SK-N-SH treated with all-trans-retinoic acid at 6 μM for 48 hours (cell line): ENCODE measurements around the gene PLEKHA1.
A peak's percentile ranks its signal among the peaks of the same experiment; 100 is the strongest.

Experiments
- ATAC-seq: fragments of 200-7000 bp; cut with Tn5 transposase; 3 replicates; pipeline ENCODE4 v1.9.1; 2020; ENCODE audit warnings: mild to moderate bottlenecking, moderate library complexity
- ARNTL ChIP-seq: fragments of 450-650 bp; formaldehyde crosslinking; IDR thresholded peaks from 2 replicates; pipeline ENCODE4 v1.5.0; 2020; ENCODE audit warnings: low read depth, mild to moderate bottlenecking, moderate library complexity, borderline replicate concordance
- BACH2 ChIP-seq: fragments of 250-450 bp; sonication (Bioruptor Pico); IDR thresholded peaks from 2 replicates; pipeline ENCODE4 v1.9.0; 2021; ENCODE audit warnings: mild to moderate bottlenecking, borderline replicate concordance
- CSDC2 ChIP-seq: fragments of 250-450 bp; sonication (Bioruptor Pico); IDR thresholded peaks from 2 replicates; pipeline ENCODE4 v1.5.0; 2020; ENCODE audit warnings: mild to moderate bottlenecking, moderate library complexity
- ESRRG ChIP-seq: fragments of 250-450 bp; sonication (Bioruptor Pico); IDR thresholded peaks from 2 replicates; pipeline ENCODE4 v1.6.1; 2021; ENCODE audit warnings: mild to moderate bottlenecking
- GLIS3 ChIP-seq: fragments of 250-450 bp; sonication (Bioruptor Pico); IDR thresholded peaks from 2 replicates; pipeline ENCODE4 v1.5.0; 2020; ENCODE audit warnings: mild to moderate bottlenecking, moderate library complexity
- ISL1 ChIP-seq: fragments of 250-450 bp; sonication (Bioruptor Pico); IDR thresholded peaks from 2 replicates; pipeline ENCODE4 v2.1.2; 2022; ENCODE audit warnings: mild to moderate bottlenecking, moderate library complexity
- OSR1 ChIP-seq: fragments of 250-450 bp; sonication (Bioruptor Pico); IDR thresholded peaks from 2 replicates; pipeline ENCODE4 v1.8.0; 2022; ENCODE audit warnings: moderate library complexity, mild to moderate bottlenecking, inconsistent platforms
- PATZ1 ChIP-seq: fragments of 250-450 bp; sonication (Bioruptor Pico); IDR thresholded peaks from 2 replicates; pipeline ENCODE4 v1.8.0; 2020; ENCODE audit warnings: mild to moderate bottlenecking, moderate library complexity, borderline replicate concordance
- PPARA ChIP-seq: fragments of 250-450 bp; sonication (Bioruptor Pico); IDR thresholded peaks from 2 replicates; pipeline ENCODE4 v1.5.0; 2020; ENCODE audit warnings: mild to moderate bottlenecking, borderline replicate concordance
- RARB ChIP-seq: fragments of 250-450 bp; sonication (Bioruptor Pico); IDR thresholded peaks from 2 replicates; pipeline ENCODE4 v1.8.0; 2021; ENCODE audit warnings: mild to moderate bottlenecking, moderate library complexity
- SNAI2 ChIP-seq: fragments of 250-450 bp; sonication (Bioruptor Pico); IDR thresholded peaks from 2 replicates; pipeline ENCODE4 v1.5.0; 2020; ENCODE audit warnings: mild to moderate bottlenecking, moderate library complexity
- TCF4 ChIP-seq: fragments of 250-450 bp; sonication (Bioruptor Pico); IDR thresholded peaks from 2 replicates; pipeline ENCODE4 v1.8.0; 2021; ENCODE audit warnings: mild to moderate bottlenecking, moderate library complexity, borderline replicate concordance
- TOX ChIP-seq: fragments of 250-450 bp; sonication (Bioruptor Pico); IDR thresholded peaks from 2 replicates; pipeline ENCODE4 v1.8.0; 2021; ENCODE audit warnings: mild to moderate bottlenecking, moderate library complexity, borderline replicate concordance
- ZC3H10 ChIP-seq: fragments of 250-450 bp; sonication (Bioruptor Pico); IDR thresholded peaks from 2 replicates; pipeline ENCODE4 v1.5.1; 2021; ENCODE audit warnings: mild to moderate bottlenecking, moderate library complexity
- ZFP3 ChIP-seq: fragments of 250-450 bp; sonication (Bioruptor Pico); IDR thresholded peaks from 2 replicates; pipeline ENCODE4 v1.5.0; 2020; ENCODE audit warnings: mild to moderate bottlenecking, moderate library complexity
- ZFP30 ChIP-seq: fragments of 450-650 bp; formaldehyde crosslinking; IDR thresholded peaks from 2 replicates; pipeline ENCODE4 v1.5.0; 2022; ENCODE audit warnings: mild to moderate bottlenecking, moderate library complexity
- ZNF565 ChIP-seq: fragments of 450-650 bp; formaldehyde crosslinking; conservative IDR thresholded peaks from 2 replicates; pipeline ENCODE4 v1.5.0; 2020; ENCODE audit warnings: low read depth, mild to moderate bottlenecking, moderate library complexity
- ZNF70 ChIP-seq: fragments of 450-650 bp; formaldehyde crosslinking; IDR thresholded peaks from 2 replicates; pipeline ENCODE4 v1.5.0; 2020; ENCODE audit warnings: mild to moderate bottlenecking, moderate library complexity
- ZNF8 ChIP-seq: fragments of 450-650 bp; formaldehyde crosslinking; IDR thresholded peaks from 2 replicates; pipeline ENCODE4 v1.5.0; 2020; ENCODE audit warnings: mild to moderate bottlenecking, moderate library complexity
- TF ChIP-seq, protein P1 (sequence below): fragments of 250-450 bp; sonication (Bioruptor Pico); IDR thresholded peaks from 2 replicates; pipeline ENCODE4 v1.5.0; 2020; ENCODE audit warnings: mild to moderate bottlenecking, moderate library complexity
- TF ChIP-seq, protein P2 (sequence below): fragments of 250-450 bp; sonication (Bioruptor Pico); IDR thresholded peaks from 2 replicates; pipeline ENCODE4 v1.5.1; 2020; ENCODE audit warnings: low read depth, mild to moderate bottlenecking, moderate library complexity
- TF ChIP-seq, protein P3 (sequence below): fragments of 250-450 bp; sonication (Bioruptor Pico); IDR thresholded peaks from 2 replicates; pipeline ENCODE4 v1.5.1; 2021; ENCODE audit warnings: mild to moderate bottlenecking, moderate library complexity

Gene PLEKHA1

DNA sequence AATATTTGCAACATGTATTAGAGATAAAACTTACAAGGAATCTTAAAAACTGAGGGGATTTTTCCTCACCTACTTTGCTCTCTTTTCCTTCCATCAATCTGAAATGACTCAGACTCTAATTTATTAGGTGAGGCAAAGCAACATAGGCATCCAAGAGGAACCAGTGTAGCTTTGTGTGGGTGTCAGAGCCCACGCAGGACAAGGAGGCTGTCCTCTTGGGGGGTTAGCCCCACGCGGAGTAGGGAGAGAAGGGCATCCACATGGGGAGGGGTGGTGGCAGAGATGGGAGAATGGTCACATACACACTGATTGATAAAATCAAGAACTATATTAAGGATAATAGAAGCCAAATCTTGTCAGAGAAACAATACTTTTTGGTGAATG, 46.1 kb downstream of the PLEKHA1 start:
- peak; percentile 24; the same call in 2 of the 3 replicates for ATAC-seq
- TF ChIP-seq TCF4 (CRISPR knock-in tag) (no peak), ZFP3 (CRISPR knock-in tag) (no peak), ESRRG (CRISPR knock-in tag) (no peak)

DNA sequence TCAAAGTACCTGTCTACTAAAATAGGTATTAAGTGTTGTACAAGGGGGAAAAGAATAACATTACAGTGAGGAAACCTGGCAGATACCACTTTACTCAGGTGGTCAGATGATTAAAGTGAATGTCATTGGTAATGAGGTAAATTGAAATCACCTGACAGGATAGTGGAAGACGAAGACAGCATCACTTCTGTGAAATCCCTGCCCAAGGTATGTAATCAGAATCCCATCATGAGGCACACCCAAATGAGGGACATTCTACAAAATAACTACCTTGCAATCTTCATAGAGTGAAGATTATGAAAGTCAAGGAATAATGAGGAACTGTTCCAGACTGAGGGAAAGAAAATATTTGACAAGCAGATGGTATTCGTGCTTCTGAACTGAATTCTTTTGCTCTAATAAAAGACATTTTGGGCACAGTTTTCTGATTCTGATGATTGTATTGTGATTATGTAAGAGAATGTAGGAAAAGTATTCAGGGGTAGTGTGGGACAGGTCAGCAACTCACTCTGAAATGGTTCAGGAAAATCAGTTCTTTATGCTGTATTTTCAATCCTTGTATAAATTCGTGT, 46.6 kb downstream of the PLEKHA1 start:
- no peak for ATAC-seq
- peak; percentile 5 for TF ChIP-seq ISL1 (CRISPR knock-in tag)
- TF ChIP-seq ZFP30 (CRISPR knock-in tag) = no peak
- TF ChIP-seq, all 23 proteins: peak for 1

GRCh38 chr10:122421742-122422141, 47.2 kb downstream of the PLEKHA1 start:
- TF ChIP-seq RARB (no peak), ZNF70 (no peak), GLIS3 (no peak), CSDC2 (CRISPR knock-in tag) (no peak), ZFP30 (CRISPR knock-in tag) (no peak), ZNF8 (CRISPR knock-in tag) (no peak), SNAI2 (CRISPR knock-in tag) (no peak), TOX (CRISPR knock-in tag) (no peak), BACH2 (CRISPR knock-in tag) (no peak), ARNTL (CRISPR knock-in tag) (no peak), PPARA (CRISPR knock-in tag) (no peak)
- TF ChIP-seq, protein P1, sequence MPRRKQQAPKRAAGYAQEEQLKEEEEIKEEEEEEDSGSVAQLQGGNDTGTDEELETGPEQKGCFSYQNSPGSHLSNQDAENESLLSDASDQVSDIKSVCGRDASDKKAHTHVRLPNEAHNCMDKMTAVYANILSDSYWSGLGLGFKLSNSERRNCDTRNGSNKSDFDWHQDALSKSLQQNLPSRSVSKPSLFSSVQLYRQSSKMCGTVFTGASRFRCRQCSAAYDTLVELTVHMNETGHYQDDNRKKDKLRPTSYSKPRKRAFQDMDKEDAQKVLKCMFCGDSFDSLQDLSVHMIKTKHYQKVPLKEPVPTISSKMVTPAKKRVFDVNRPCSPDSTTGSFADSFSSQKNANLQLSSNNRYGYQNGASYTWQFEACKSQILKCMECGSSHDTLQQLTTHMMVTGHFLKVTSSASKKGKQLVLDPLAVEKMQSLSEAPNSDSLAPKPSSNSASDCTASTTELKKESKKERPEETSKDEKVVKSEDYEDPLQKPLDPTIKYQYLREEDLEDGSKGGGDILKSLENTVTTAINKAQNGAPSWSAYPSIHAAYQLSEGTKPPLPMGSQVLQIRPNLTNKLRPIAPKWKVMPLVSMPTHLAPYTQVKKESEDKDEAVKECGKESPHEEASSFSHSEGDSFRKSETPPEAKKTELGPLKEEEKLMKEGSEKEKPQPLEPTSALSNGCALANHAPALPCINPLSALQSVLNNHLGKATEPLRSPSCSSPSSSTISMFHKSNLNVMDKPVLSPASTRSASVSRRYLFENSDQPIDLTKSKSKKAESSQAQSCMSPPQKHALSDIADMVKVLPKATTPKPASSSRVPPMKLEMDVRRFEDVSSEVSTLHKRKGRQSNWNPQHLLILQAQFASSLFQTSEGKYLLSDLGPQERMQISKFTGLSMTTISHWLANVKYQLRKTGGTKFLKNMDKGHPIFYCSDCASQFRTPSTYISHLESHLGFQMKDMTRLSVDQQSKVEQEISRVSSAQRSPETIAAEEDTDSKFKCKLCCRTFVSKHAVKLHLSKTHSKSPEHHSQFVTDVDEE (CRISPR knock-in tag) = no peak
- ATAC-seq = no peak

DNA sequence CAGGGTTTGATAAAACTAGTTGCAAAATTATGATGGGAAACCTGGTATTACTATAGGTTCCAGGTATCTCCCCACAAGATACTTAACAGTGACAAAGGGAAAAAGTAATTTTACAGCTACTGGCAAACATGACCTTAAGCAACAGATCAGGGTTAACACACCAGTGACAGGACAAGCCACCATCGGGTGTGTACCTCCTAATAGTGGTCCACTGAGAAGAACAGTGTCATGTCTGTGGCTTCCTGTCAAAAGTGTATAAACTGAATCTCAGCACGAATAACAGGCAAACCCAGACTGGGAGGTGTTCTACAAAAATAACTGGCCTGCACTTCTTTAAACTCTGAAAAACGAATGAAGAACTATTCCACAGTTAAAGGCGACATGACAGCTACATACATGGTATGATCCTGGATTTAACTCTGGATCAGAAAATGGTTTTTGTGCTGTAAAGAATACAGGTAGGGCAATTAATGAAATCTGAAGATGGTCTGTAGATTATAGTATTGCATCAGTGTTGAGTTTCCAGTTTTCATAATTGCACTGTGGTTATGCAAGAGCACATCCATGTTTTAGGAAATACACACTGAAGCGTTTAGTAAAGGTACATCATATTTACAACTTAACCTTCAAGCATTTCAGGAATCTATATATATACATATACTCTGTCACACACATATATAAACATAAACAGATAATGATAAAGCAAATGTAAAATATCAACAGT, 47.9 kb downstream of the PLEKHA1 start:
- no peak for ATAC-seq
- TF ChIP-seq ZNF565 = no peak
- no peak for TF ChIP-seq ARNTL (CRISPR knock-in tag)
- TF ChIP-seq ESRRG (CRISPR knock-in tag) = no peak
- TF ChIP-seq TOX (CRISPR knock-in tag) = no peak
- TF ChIP-seq, protein P2, sequence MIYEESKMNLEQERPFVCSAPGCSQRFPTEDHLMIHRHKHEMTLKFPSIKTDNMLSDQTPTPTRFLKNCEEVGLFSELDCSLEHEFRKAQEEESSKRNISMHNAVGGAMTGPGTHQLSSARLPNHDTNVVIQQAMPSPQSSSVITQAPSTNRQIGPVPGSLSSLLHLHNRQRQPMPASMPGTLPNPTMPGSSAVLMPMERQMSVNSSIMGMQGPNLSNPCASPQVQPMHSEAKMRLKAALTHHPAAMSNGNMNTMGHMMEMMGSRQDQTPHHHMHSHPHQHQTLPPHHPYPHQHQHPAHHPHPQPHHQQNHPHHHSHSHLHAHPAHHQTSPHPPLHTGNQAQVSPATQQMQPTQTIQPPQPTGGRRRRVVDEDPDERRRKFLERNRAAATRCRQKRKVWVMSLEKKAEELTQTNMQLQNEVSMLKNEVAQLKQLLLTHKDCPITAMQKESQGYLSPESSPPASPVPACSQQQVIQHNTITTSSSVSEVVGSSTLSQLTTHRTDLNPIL = no peak
- TF ChIP-seq GLIS3 = no peak
- TF ChIP-seq, protein P3, sequence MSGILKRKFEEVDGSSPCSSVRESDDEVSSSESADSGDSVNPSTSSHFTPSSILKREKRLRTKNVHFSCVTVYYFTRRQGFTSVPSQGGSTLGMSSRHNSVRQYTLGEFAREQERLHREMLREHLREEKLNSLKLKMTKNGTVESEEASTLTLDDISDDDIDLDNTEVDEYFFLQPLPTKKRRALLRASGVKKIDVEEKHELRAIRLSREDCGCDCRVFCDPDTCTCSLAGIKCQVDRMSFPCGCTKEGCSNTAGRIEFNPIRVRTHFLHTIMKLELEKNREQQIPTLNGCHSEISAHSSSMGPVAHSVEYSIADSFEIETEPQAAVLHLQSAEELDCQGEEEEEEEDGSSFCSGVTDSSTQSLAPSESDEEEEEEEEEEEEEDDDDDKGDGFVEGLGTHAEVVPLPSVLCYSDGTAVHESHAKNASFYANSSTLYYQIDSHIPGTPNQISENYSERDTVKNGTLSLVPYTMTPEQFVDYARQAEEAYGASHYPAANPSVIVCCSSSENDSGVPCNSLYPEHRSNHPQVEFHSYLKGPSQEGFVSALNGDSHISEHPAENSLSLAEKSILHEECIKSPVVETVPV (CRISPR knock-in tag) = no peak
- no peak for TF ChIP-seq ZNF70
- no peak for TF ChIP-seq ZFP3 (CRISPR knock-in tag)
- no peak for TF ChIP-seq ZC3H10 (CRISPR knock-in tag)
- no peak for TF ChIP-seq PPARA (CRISPR knock-in tag)
- no peak for TF ChIP-seq PATZ1
- TF ChIP-seq, protein P1 (CRISPR knock-in tag) = no peak
- TF ChIP-seq TCF4 (CRISPR knock-in tag) = no peak
- no peak for TF ChIP-seq ZFP30 (CRISPR knock-in tag)
- no peak for TF ChIP-seq ISL1 (CRISPR knock-in tag)
- TF ChIP-seq OSR1 (CRISPR knock-in tag) = no peak
- TF ChIP-seq SNAI2 (CRISPR knock-in tag) = no peak
- no peak for TF ChIP-seq RARB
- no peak for TF ChIP-seq BACH2 (CRISPR knock-in tag)
